HG03457 (cell line): ENCODE data around the gene HNRNPR.
"Not testable (repeated sequence)": the region's sequence is repeated elsewhere in the genome, so short reads cannot be mapped to it uniquely, and the experiment has no call there.

ENCODE experiments used
- ATAC-seq: cut with Tn5 transposase; IDR thresholded peaks from one replicate; pipeline ENCODE4 v1.9.1; 2021; ENCODE audit warnings: moderate number of reproducible peaks; ENCODE audit not compliant: unreplicated experiment

HNRNPR gene

GRCh38 chr1:23331713-23332112 lies 12.4 kb downstream of the HNRNPR start:
- ATAC-seq, result no peak

DNA sequence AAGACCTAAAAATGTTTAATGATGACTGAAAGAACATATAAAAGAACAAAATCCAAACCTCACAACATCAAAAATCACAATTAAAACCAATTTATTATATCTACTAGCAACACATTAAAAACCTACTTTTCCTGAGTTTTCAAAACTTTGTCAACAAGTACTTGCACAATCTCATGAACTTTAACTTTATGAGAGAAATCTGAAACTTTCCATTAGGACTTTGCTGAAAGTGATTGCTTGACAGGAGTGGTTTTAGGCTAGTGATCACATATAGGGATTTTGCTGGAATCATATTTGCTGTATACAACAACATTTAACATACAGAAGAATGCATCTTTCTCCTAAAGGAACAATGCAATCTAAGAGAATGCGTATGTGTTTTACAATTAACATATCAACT lies 13.2 kb downstream of the HNRNPR start:
- ATAC-seq, result no peak

- no peak for ATAC-seq
Observed at GRCh38 chr1:23325393-23325792, 18.7 kb downstream of the HNRNPR start.

DNA sequence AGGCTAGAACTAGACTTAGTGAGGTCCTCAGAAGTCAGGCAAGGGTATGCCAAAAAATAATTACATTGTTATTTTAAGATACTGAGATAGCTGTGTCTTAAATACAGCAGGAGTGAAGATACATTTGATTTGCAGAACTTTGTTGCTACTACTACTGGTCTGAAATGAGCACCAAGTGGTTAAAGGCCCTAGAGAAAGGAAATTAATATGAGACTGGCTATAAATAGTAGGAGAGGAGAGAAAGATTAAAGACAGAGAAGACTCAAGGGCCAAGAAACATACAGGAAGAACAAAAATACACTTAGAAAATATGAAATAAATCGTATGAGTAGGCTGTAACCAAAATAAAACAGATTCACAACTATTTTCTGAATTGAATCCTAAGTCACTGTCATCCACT lies 21.3 kb downstream of the HNRNPR start:
- ATAC-seq, result no peak

GRCh38 chr1:23310280-23310679 lies 33.8 kb downstream of the HNRNPR start:
- not testable (repeated sequence) for ATAC-seq

- ATAC-seq, result no peak
Observed at GRCh38 chr1:23304140-23304620, 39.9 kb downstream of the HNRNPR start.

- no peak for ATAC-seq
Observed at GRCh38 chr1:23303524-23303923, 40.6 kb downstream of the HNRNPR start.

- ATAC-seq, result no peak
Observed at GRCh38 chr1:23296931-23297330, 47.2 kb downstream of the HNRNPR start.

- ATAC-seq, result no peak
Observed at GRCh38 chr1:23291706-23292105, 52.4 kb downstream of the HNRNPR start.

DNA sequence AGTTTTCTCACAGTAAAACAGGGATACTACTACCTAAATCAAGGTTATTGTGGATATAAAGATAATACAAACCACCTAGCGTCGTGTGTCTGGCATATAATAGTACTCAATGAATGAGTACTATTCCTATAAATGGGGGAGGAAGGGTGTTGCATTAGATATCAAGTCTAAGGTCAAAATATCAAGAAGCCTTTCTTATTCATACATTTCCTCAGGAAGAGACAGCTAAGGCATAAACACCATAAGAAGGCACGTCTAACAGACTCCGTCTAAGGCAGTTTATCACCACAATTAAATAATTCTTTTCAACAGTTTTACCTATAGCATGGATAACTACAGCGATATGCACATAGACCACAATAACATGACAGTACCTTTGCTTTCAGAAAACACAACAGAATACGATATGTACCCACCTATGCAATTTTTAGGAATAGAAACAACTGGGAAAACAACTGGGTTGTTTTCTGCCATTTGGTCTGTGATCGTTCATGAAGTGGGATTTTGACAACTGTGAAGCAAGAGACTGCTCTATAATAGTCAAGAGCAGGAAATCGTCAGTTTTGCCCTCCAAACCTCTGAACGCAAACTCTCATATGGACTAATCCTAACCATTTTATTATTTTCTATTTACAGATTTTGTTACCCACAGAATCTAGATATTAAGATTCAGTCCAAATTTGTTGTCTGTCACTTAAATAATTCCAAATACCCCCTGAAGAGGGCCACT lies 53.1 kb downstream of the HNRNPR start:
- ATAC-seq, result no peak

DNA sequence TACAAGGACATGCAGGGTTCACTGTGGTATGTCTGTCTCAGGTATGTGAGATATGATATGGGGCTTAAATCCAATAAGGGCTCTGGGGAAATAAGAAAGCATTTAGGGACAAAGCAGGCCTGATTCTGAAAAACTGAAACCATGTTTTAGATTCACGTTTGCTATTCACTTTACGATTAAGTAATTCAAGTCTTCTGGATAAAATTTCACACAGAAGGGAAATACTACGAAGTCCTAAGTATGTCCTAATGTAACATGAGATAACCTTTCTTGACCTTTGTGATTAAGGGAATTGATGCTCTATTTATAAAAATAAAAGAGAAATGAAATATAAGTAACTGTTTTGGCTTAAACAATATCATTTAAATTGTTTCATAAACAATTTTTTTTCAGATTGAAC lies 55.4 kb downstream of the HNRNPR start:
- no peak for ATAC-seq

GRCh38 chr1:23288201-23288600 lies 55.9 kb downstream of the HNRNPR start:
- ATAC-seq, result no peak

DNA sequence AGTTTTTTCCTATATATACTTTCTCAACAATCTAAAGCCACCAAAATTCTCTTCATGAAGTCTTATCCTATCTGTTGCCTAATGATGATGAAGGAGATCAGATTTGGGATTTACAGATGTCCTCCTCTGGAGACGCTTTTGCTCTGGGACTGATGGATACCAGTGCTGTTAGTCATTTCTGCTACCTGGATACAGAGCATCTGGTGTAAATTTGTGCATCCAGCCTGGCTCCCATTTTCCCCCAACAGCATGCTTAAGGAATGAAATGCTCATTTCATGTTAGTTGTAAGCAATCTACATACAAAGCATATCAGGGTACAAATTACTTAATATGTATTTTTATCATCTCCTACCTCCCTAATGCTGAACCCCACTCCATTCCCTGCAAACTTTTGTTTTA lies 57.7 kb downstream of the HNRNPR start:
- ATAC-seq, result no peak

DNA sequence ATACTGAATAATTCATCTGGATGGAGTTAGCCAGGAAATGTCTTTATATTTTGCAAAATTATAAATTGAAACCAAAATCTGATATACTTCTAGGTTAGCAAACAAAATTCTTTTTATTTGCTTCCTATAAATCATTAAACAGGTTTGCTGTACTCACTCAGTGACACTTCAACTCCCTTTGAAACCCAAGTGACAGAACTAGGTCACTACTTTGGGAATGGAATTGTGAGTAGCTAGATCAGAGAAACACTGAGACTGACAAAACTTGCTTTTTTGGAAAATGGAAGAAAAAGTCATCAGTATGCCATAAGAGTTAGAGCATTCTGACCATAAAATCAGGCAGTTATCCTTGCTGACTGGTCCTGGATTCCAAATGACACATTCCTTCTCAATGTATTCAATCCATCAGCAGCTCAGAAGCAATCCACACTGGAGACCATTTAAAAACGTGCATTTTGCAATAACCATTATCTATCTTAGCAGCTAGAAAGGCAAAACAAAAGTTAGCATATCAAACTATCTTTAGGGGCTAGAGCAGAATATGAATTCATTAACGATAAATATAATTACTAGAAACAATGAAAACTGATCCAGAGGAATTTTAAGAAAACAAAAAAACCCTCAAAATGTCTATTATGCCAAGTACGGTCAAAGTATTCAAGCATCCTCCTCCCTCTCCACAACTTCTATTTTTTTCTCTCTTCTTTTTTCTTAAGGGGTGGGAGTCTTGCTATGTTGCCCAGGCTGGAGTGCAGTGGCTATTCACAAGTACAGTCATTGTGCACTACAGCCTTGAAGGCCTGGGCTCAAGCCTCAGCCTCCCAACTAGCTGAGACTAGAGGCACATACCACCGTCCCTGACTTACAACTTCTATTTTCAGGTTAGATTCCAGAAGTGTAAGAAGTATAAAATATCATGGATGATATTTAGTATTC lies 60.1 kb downstream of the HNRNPR start:
- ATAC-seq, result no peak

DNA sequence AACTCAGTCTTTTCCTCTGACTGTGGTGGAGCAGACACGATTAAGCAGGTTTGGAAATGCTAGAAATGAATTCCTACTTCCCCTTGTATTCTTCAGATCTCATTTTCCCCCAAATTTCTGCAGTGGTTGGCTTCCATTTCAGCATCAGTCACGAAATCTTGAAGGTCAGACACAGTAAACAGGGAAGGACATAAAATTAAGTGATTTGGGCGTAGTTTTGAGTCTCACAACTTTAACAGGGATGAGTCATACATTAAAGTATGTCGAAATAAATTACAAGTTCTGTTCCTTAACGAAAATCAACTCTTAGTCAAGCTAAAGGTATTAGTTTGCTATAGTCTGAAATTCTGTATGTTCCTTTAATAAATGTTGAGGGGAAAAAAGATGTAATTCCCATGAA lies 61.1 kb downstream of the HNRNPR start:
- no peak for ATAC-seq

DNA sequence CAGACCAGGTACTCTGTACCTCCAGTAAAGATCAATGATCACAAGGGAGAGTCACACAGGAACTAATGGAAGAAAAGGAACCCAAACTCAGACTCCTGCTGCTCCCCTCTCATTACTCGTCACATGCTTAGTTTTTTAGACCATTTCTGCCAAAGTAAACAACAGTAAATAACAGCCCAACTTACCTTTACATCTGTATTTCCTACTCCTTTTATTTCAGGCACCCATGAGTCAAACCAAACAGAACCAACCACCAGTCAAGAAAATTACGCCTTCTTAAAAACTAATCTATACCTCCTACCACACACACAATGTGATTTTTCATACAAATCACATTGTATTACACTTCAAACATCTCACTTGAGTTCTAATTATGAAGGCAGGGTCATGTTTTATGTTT lies 65.4 kb downstream of the HNRNPR start:
- ATAC-seq, result no peak

GRCh38 chr1:23276531-23276930 lies 67.6 kb downstream of the HNRNPR start:
- no peak for ATAC-seq

DNA sequence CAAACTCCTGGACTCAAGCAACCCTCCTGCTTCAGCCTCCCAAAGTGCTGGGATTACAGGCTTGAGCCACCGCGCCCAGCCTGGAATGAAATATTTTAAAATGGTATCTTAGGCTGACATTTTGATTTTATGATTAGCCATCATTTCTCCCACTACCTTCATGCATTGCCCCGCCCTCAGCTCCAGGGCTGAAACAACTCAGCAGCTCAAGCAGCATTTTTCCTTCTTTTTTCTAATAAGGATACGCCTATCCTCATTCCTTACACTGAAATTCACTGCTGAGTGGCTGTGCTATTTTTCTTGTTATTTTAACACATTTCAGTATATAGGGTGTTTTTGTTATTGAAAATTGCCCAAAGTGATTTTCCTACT lies 70.0 kb downstream of the HNRNPR start:
- no peak for ATAC-seq

- no peak for ATAC-seq
Observed at GRCh38 chr1:23273450-23274133, 70.5 kb downstream of the HNRNPR start.

GRCh38 chr1:23263380-23263887 lies 80.7 kb downstream of the HNRNPR start:
- no peak for ATAC-seq

- not testable (repeated sequence) for ATAC-seq
Observed at GRCh38 chr1:23258082-23258481, 86.0 kb downstream of the HNRNPR start.
